Endothelial cell of umbilical vein (primary cell): ENCODE results near the gene PSMD3.

Experiments
- POLR2A ChIP-seq: IDR thresholded peaks from 2 replicates; pipeline ENCODE4 v1.6.1; 2012; ENCODE audit warnings: low read depth, mild to moderate bottlenecking, control low read depth, low read length
- POLR2AphosphoS5 ChIP-seq: IDR thresholded peaks from 2 replicates; pipeline ENCODE4 v1.6.1; 2012; ENCODE audit warnings: low read depth, mild to moderate bottlenecking, control low read depth, low read length, moderate library complexity; ENCODE audit not compliant: insufficient read depth
- TF ChIP-seq, protein P1 (sequence below), 2 donors: IDR thresholded peaks; 1 replicate in 1 of 2; 2 replicates in 1 of 2; pipeline ENCODE4 v1.5.1; 2011; ENCODE audit warnings: low read length in 2 of 2, mild to moderate bottlenecking in 2 of 2, moderate library complexity in 2 of 2, control low read depth in 1 of 2, inconsistent platforms in 1 of 2, low read depth in 1 of 2; ENCODE audit not compliant: insufficient read depth in 1 of 2; ENCODE audit errors: extremely low read depth in 1 of 2
- TF ChIP-seq, protein P2 (sequence below): IDR thresholded peaks from 2 replicates; pipeline ENCODE4 v1.6.1; 2011; ENCODE audit not compliant: insufficient read depth, insufficient read length

GRCh38 chr17:39955726-39956225 is 24.8 kb upstream of the PSMD3 start:
- TF ChIP-seq, protein P1, sequence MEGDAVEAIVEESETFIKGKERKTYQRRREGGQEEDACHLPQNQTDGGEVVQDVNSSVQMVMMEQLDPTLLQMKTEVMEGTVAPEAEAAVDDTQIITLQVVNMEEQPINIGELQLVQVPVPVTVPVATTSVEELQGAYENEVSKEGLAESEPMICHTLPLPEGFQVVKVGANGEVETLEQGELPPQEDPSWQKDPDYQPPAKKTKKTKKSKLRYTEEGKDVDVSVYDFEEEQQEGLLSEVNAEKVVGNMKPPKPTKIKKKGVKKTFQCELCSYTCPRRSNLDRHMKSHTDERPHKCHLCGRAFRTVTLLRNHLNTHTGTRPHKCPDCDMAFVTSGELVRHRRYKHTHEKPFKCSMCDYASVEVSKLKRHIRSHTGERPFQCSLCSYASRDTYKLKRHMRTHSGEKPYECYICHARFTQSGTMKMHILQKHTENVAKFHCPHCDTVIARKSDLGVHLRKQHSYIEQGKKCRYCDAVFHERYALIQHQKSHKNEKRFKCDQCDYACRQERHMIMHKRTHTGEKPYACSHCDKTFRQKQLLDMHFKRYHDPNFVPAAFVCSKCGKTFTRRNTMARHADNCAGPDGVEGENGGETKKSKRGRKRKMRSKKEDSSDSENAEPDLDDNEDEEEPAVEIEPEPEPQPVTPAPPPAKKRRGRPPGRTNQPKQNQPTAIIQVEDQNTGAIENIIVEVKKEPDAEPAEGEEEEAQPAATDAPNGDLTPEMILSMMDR (IDR thresholded peaks at IDR 0.05; ENCODE audit: extremely low read depth in 1 of 2, insufficient read depth in 1 of 2, low read depth in 1 of 2, low read length in 2 of 2) = no peak
- no peak for TF ChIP-seq POLR2A
- no peak for TF ChIP-seq POLR2AphosphoS5
- TF ChIP-seq, protein P2, sequence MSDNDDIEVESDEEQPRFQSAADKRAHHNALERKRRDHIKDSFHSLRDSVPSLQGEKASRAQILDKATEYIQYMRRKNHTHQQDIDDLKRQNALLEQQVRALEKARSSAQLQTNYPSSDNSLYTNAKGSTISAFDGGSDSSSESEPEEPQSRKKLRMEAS = no peak
